ENCODE results near the gene TVP23C.

DNA sequence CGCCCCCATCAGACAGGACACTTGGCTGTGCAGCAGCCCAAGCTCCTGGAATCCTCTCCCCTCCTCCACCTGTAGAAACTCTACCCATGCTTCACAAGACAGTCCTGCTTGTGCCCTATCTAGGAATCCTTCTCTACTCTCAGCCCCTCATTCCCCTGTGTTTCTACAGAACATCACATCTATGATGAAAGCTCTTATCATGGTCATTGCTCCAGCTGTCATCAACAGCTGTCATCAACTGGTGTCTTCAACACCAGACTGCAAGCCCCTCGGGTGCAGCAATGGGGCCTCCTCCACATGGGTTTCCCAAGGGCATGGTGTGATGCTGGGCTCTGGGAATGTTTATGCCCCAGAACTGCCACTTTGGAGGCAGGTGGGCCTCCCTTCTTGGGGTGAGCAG lies 74.7 kb downstream of the TVP23C start:
- TF ChIP-seq EZH2phosphoT487 (conservative IDR thresholded peaks at IDR 0.05; ENCODE audit: low read length): no peak
- TF ChIP-seq, protein P1, sequence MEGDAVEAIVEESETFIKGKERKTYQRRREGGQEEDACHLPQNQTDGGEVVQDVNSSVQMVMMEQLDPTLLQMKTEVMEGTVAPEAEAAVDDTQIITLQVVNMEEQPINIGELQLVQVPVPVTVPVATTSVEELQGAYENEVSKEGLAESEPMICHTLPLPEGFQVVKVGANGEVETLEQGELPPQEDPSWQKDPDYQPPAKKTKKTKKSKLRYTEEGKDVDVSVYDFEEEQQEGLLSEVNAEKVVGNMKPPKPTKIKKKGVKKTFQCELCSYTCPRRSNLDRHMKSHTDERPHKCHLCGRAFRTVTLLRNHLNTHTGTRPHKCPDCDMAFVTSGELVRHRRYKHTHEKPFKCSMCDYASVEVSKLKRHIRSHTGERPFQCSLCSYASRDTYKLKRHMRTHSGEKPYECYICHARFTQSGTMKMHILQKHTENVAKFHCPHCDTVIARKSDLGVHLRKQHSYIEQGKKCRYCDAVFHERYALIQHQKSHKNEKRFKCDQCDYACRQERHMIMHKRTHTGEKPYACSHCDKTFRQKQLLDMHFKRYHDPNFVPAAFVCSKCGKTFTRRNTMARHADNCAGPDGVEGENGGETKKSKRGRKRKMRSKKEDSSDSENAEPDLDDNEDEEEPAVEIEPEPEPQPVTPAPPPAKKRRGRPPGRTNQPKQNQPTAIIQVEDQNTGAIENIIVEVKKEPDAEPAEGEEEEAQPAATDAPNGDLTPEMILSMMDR (IDR thresholded peaks at IDR 0.05; ENCODE audit: insufficient read depth, low read length, poor library complexity, severe bottlenecking): no peak
